B cell (primary cell): Measurements from ENCODE around the gene ATXN1. TPM values are rescaled to one million over a fixed set of nuclear protein-coding genes. Genes with fewer than 3 reads are reported as not detected.
A peak's percentile ranks its signal among the peaks of the same experiment; 100 is the strongest.

Experiments used
- ATAC-seq: fragments of 200-7000 bp; cut with Tn5 transposase; one replicate; pipeline ENCODE4 v1.10.0; 2021; ENCODE audit warnings: low read depth, mild to moderate bottlenecking, moderate number of reproducible peaks, moderate library complexity
- CTCF ChIA-PET: fragments of 350-600 bp; sonication (Branson Sonifier 250); formaldehyde crosslinking; loops from one replicate; lab custom pipeline; 2021; ENCODE audit warnings: antibody characterized with exemption, inconsistent platforms; lab: Charles Lee
- POLR2A ChIA-PET: fragments of 350-600 bp; sonication (Branson Sonifier 250); formaldehyde crosslinking; loops from one replicate; lab custom pipeline; 2021; ENCODE audit warnings: antibody characterized with exemption; lab: Charles Lee
- DNase-seq: peaks from one replicate; pipeline ENCODE4 v3.0.0; 2013
- H2AFZ ChIP-seq: 2 replicates; pipeline ENCODE4 v1.6.1; 2012; ENCODE audit warnings: mild to moderate bottlenecking, low read depth, low read length; ENCODE audit not compliant: insufficient read depth, poor library complexity, severe bottlenecking
- H3K27ac ChIP-seq, 2 donors: 1 replicate in 1 of 2; 2 replicates in 1 of 2; pipeline ENCODE4 v1.5.1; 2012 to 2013; ENCODE audit warnings: low read length in 2 of 2, mild to moderate bottlenecking in 2 of 2, moderate library complexity in 1 of 2
- H3K27me3 ChIP-seq, 4 experiments: fragments of 200-600 bp in 1 of 4; sonication (generic) in 1 of 4; replicated peaks in 1 of 4; 1 replicate in 2 of 4; 2 replicates in 2 of 4; pipeline versions ENCODE4 v1.6.1 to v1.7.0; 2013 to 2016; ENCODE audit warnings: low read length in 3 of 4, mild to moderate bottlenecking in 2 of 4, mixed read lengths in 1 of 4, moderate library complexity in 1 of 4; ENCODE audit not compliant: insufficient read depth in 4 of 4, control insufficient read depth in 3 of 4; ENCODE audit errors: control extremely low read depth in 1 of 4
- H3K36me3 ChIP-seq, 2 experiments: replicated peaks in 1 of 2; 1 replicate in 1 of 2; 2 replicates in 1 of 2; pipeline versions ENCODE4 v1.6.1 to v1.7.1; 2013; ENCODE audit warnings: low read length in 1 of 2; ENCODE audit not compliant: insufficient read depth in 2 of 2, control insufficient read depth in 1 of 2; ENCODE audit errors: control extremely low read depth in 1 of 2, extremely low read depth in 1 of 2
- H3K4me1 ChIP-seq, 2 donors: fragments of 200-600 bp in 1 of 2; sonication (generic) in 1 of 2; 1 replicate in 1 of 2; 2 replicates in 1 of 2; pipeline versions ENCODE4 v1.5.1 to v1.6.1; 2013 to 2017; ENCODE audit warnings: low read length in 2 of 2; ENCODE audit not compliant: control insufficient read depth in 2 of 2, insufficient read depth in 2 of 2
- H3K4me2 ChIP-seq: replicated peaks from 2 replicates; pipeline ENCODE3; 2012; ENCODE audit warnings: mild to moderate bottlenecking, low read depth, low read length; ENCODE audit not compliant: poor library complexity, severe bottlenecking
- H3K4me3 ChIP-seq, 5 experiments: fragments of 200-600 bp in 1 of 5; sonication (generic) in 1 of 5; 1 replicate in 3 of 5; 2 replicates in 2 of 5; pipeline versions ENCODE4 v1.5.1 to v1.7.0; 2011 to 2016; ENCODE audit warnings: low read length in 4 of 5, mild to moderate bottlenecking in 4 of 5, low read depth in 2 of 5, control low read depth in 1 of 5, moderate library complexity in 1 of 5; ENCODE audit not compliant: insufficient read depth in 1 of 5; ENCODE audit errors: control extremely low read depth in 1 of 5, extremely low read depth in 1 of 5
- H3K79me2 ChIP-seq: fragments of 200-600 bp; sonication (generic); one replicate; pipeline ENCODE4 v1.6.0; 2016; ENCODE audit warnings: low read length; ENCODE audit not compliant: control insufficient read depth, insufficient read depth
- H3K9ac ChIP-seq: fragments of 200-600 bp; sonication (generic); 2 replicates; pipeline ENCODE4 v1.6.1; 2017; ENCODE audit warnings: mild to moderate bottlenecking, low read length, moderate library complexity
- H3K9me3 ChIP-seq, 3 donors: one replicate each; pipeline versions ENCODE4 v1.6.1 to v1.7.1; 2013; ENCODE audit warnings: low read length in 2 of 3; ENCODE audit not compliant: control insufficient read depth in 2 of 3, insufficient read depth in 1 of 3; ENCODE audit errors: control extremely low read depth in 1 of 3
- H4K20me1 ChIP-seq: 2 replicates; pipeline ENCODE4 v1.6.0; 2012; ENCODE audit warnings: mild to moderate bottlenecking, low read length; ENCODE audit not compliant: insufficient read depth, control insufficient read depth, poor library complexity, severe bottlenecking
- H3K27ac Mint-ChIP-seq: one replicate; pipeline ENCODE4 v1.8.0; 2021; ENCODE audit warnings: mixed read lengths
- H3K27me3 Mint-ChIP-seq: one replicate; pipeline ENCODE4 v1.8.0; 2021; ENCODE audit warnings: mixed read lengths
- H3K4me1 Mint-ChIP-seq: one replicate; pipeline ENCODE4 v1.8.0; 2021; ENCODE audit warnings: mixed read lengths
- H3K4me3 Mint-ChIP-seq: one replicate; pipeline ENCODE4 v1.8.0; 2021; ENCODE audit warnings: mixed read lengths
- H3K9me3 Mint-ChIP-seq: one replicate; pipeline ENCODE4 v1.8.0; 2022; ENCODE audit warnings: mixed read lengths; ENCODE audit not compliant: insufficient read depth
- EZH2 ChIP-seq: IDR thresholded peaks from 2 replicates; pipeline ENCODE4 v1.6.1; 2012; ENCODE audit warnings: borderline replicate concordance, low read depth, mild to moderate bottlenecking, moderate library complexity, low read length; ENCODE audit not compliant: insufficient read depth, poor library complexity, severe bottlenecking
- WGBS: methylation state at CpG from one replicate; pipeline ENCODE4 v1.1.5; 2013; ENCODE audit warnings: missing lambda C conversion rate; ENCODE audit not compliant: insufficient coverage; 5-methylcytosine and 5-hydroxymethylcytosine counted together
- intact Hi-C: fragments of 100-400 bp; cut with micrococcal nuclease; formaldehyde crosslinking; loops from one replicate; pipeline ENCODE4 v1.10.0; 2022
- polyA plus RNA-seq: library from polyadenylated mRNA; depleted of rRNA; stranded (reverse); fragments of >200 nt; gene quantifications from 2 replicates; pipeline ENCODE4 v1.2.3, GENCODE V29; 2012
- total RNA-seq, 2 donors: library from RNA; stranded (reverse); fragments of 120-200 nt in 1 of 2; gene quantifications; 1 replicate in 1 of 2; 2 replicates in 1 of 2; pipeline versions ENCODE4 v1.2.3 to v1.2.4, GENCODE V29; 2013 to 2022
- TF ChIP-seq, protein P1 (sequence below): fragments of 200-600 bp; IDR thresholded peaks from one replicate; pipeline ENCODE4 v1.8.0; 2022; ENCODE audit warnings: antibody characterized with exemption, mild to moderate bottlenecking

ATXN1 gene
- total and polyA plus RNA-seq, 2 donors (not counting 1 experiment from before 2014, with no cell fraction given), result 5.7 to 63.8 TPM

DNA sequence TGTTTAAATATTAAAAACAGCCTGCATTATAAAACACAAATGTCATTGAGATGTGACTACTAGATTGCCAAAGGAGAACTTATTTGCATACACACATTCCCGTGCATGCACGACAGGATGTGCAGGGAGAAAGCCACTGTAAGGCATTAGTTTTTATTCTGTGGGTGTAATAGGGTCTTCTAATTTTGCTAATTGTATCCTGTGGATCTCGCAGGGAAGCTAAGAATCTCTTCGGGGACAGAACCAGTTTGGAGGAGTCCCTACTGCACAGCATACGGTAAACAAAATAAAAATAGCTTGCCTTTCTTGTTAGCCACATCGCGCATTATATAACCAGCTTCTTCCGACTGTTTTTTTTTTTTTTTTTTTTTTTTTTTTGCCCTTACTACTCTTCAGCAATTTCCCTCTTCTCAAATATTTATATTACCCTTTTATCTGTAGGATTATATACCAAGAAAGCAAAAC is 2.0 kb downstream of the ATXN1 start:
- no peaks in the 10 kb centered on the region for H3K9me3 ChIP-seq
- Mint-ChIP-seq H3K27ac (peak overlapping the region; percentile 94), H3K4me1 (peaks cover 39% of the 10 kb centered on the region), H3K9me3 (no peaks in the 10 kb centered on the region), H3K4me3 (peak overlapping the region; percentile 92), H3K27me3 (no peaks in the 10 kb centered on the region)
- peaks cover 13 to 29% of the 10 kb centered on the region in 2 donors for H3K4me1 ChIP-seq
- TF ChIP-seq EZH2, result no peak
- TF ChIP-seq, protein P1, sequence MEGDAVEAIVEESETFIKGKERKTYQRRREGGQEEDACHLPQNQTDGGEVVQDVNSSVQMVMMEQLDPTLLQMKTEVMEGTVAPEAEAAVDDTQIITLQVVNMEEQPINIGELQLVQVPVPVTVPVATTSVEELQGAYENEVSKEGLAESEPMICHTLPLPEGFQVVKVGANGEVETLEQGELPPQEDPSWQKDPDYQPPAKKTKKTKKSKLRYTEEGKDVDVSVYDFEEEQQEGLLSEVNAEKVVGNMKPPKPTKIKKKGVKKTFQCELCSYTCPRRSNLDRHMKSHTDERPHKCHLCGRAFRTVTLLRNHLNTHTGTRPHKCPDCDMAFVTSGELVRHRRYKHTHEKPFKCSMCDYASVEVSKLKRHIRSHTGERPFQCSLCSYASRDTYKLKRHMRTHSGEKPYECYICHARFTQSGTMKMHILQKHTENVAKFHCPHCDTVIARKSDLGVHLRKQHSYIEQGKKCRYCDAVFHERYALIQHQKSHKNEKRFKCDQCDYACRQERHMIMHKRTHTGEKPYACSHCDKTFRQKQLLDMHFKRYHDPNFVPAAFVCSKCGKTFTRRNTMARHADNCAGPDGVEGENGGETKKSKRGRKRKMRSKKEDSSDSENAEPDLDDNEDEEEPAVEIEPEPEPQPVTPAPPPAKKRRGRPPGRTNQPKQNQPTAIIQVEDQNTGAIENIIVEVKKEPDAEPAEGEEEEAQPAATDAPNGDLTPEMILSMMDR, result no peak
- peak overlapping the region; percentile 83 for H2AFZ ChIP-seq
- peak overlapping the region; percentile 85 for H3K4me2 ChIP-seq
- intact Hi-C loops, result no loop called here
- no peaks in the 10 kb centered on the region for H4K20me1 ChIP-seq
- H3K27me3 ChIP-seq, result peaks cover 0 to 23% (median 5%) of the 10 kb centered on the region in 4 experiments
- peak overlapping the region; percentile 60 to 73 for H3K27ac ChIP-seq
- ATAC-seq (no peak), DNase-seq (peak; percentile 43)
- ChIA-PET CTCF (interaction anchor here (1.0 to 2.7 kb wide), 13 partner anchors 12 to 470 kb away, joined by 3 to 10 read pairs (median 4); no protein-coding TSS in a partner anchor), POLR2A (interaction anchor here (0.6 to 1.0 kb wide), 4 partner anchors 26 to 339 kb away, joined by 3 to 5 read pairs (median 3); no protein-coding TSS in a partner anchor)
- H3K36me3 ChIP-seq, result no peaks in the 10 kb centered on the region
- no CpG with 5 or more reads among the region's 8 CpGs for WGBS
- no peaks in the 10 kb centered on the region for H3K79me2 ChIP-seq
- peak overlapping the region; percentile 87 for H3K9ac ChIP-seq
- peak overlapping the region; percentile 56 to 95 (median 80) for H3K4me3 ChIP-seq
